GM12865 (cell line): ENCODE results near the gene SEC14L1.
A peak's percentile ranks its signal among the peaks of the same experiment; 100 is the strongest.
"Not testable (repeated sequence)": the region's sequence is repeated elsewhere in the genome, so short reads cannot be mapped to it uniquely, and the experiment has no call there.

Experiments
- DNase-seq: peaks from one replicate; pipeline ENCODE4 v3.0.0; 2010; ENCODE audit warnings: low read depth
- H3K4me3 ChIP-seq: 2 replicates; pipeline ENCODE4 v1.5.1; 2011; ENCODE audit warnings: mild to moderate bottlenecking, low read depth, low read length, control low read depth
- CTCF ChIP-seq: IDR thresholded peaks from 2 replicates; pipeline ENCODE4 v1.5.1; 2011; ENCODE audit warnings: low read length, control low read depth, low read depth, inconsistent platforms; ENCODE audit not compliant: insufficient read depth; ENCODE audit errors: missing control alignments

SEC14L1 gene

GRCh38 chr17:77147357-77147801 lies 6.6 kb downstream of the SEC14L1 start:
- DNase-seq: peak; percentile 91
- no peak overlapping the region for H3K4me3 ChIP-seq
- no peak for TF ChIP-seq CTCF

- H3K4me3 ChIP-seq: no peak overlapping the region
- no peak for DNase-seq
- no peak for TF ChIP-seq CTCF
These were observed 7.5 kb downstream of the SEC14L1 start for GRCh38 chr17:77148077-77148939.

- H3K4me3 ChIP-seq: no peak overlapping the region
- TF ChIP-seq CTCF: no peak
- no peak for DNase-seq
These were observed 8.3 kb downstream of the SEC14L1 start for GRCh38 chr17:77148940-77149510.

DNA sequence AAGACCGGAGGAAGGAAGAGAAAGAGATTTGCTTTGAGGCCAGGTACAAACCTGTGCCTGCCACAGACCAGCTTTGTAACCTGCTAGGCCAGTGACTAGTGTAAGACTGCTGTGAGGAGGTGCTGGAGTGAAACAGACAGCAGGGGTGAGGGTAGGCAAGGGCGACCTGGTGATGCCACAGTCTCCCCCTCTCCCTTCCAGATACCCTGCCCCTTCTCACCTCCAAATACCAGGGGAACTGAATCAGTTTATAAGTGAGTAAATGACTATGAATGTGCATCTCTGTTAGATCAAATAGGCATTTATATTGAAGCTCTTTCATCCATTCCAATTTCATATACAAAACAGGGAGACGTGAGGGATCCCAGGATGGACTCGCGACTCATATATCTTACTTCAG lies 9.4 kb downstream of the SEC14L1 start:
- no peak overlapping the region for H3K4me3 ChIP-seq
- TF ChIP-seq CTCF: no peak
- DNase-seq: no peak

DNA sequence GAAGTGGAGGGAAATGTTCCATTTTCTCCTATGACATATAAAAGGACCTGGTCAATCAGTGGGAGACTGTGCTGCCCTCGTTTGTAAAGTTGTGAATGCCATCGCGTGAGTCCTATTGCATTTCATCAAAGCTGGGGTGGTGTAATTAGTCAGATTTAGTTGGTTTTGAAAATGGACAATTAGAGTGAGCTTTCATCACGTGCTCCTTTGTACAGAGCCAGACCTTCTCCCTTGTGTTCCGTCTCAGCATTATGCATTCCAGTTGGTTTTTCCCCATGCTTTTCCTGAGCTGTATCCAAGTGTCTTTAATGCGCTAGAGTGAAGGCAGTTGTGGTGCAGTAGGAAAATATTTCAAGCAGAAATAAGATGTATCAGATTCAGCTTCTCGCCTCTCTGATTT lies 10.4 kb downstream of the SEC14L1 start:
- no peak for TF ChIP-seq CTCF
- no peak overlapping the region for H3K4me3 ChIP-seq
- no peak for DNase-seq

DNA sequence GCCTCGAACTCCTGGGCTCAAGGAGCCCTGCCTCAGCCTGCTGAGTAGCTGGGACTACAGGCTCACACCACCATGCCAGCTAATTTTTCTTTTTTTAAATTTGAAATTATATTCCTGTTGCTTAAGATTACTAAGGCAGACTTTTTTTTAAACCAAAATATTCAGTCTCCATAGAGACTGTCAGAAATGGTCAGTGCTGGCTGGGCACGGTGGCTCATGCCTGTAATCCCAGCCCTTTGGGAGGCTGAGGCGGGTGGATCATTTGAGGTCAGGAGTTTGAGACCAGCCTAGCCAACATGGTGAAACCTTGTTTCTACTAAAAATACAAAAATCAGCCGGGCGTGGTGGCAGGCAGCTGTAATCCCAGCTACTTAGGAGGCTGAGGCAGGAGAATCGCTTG lies 11.3 kb downstream of the SEC14L1 start:
- not testable (repeated sequence) for DNase-seq, H3K4me3 ChIP-seq

DNA sequence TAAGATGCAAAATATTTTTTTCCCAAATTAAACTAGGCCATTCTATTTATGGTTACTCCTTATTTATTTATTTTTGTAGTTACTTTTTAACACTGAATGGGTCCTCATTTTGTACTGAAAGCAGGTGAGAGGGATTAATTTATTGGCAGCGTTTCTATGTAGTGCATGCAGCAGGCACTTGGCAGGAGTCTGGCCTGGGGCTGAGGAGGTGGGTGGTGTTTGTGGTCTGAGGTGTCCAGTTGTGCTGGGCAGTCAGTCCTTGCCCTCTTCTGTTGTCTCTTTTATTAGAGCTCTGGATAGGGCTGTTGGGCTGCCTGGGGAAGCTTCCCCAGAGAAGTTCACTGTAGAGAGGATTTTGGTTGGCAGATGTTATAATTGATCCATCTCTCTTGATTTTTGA lies 12.7 kb downstream of the SEC14L1 start:
- no peak for TF ChIP-seq CTCF
- H3K4me3 ChIP-seq: no peak overlapping the region
- DNase-seq: no peak
